HUES48 (cell line): ENCODE data around the gene SMAP1.

Experiments used
- H3K27ac ChIP-seq: one replicate; pipeline ENCODE4 v1.7.0; 2013; ENCODE audit warnings: low read depth, low read length, inconsistent platforms
- H3K27me3 ChIP-seq: 2 replicates; pipeline ENCODE4 v1.6.1; 2013; ENCODE audit warnings: mild to moderate bottlenecking, low read length; ENCODE audit not compliant: control insufficient read depth, insufficient read depth
- H3K36me3 ChIP-seq: 2 replicates; pipeline ENCODE4 v1.6.1; 2013; ENCODE audit warnings: low read length; ENCODE audit not compliant: control insufficient read depth, insufficient read depth
- H3K4me1 ChIP-seq: 2 replicates; pipeline ENCODE4 v1.6.1; 2013; ENCODE audit warnings: mild to moderate bottlenecking, low read length; ENCODE audit not compliant: control insufficient read depth, insufficient read depth
- H3K4me3 ChIP-seq: 2 replicates; pipeline ENCODE4 v1.5.1; 2013; ENCODE audit warnings: mild to moderate bottlenecking, low read depth, low read length
- H3K9ac ChIP-seq: 2 replicates; pipeline ENCODE4 v1.6.1; 2013; ENCODE audit warnings: mild to moderate bottlenecking, low read depth, low read length, moderate library complexity
- H3K9me3 ChIP-seq: 2 replicates; pipeline ENCODE4 v1.6.1; 2013; ENCODE audit warnings: low read length; ENCODE audit not compliant: control insufficient read depth, insufficient read depth

The SMAP1 gene

DNA sequence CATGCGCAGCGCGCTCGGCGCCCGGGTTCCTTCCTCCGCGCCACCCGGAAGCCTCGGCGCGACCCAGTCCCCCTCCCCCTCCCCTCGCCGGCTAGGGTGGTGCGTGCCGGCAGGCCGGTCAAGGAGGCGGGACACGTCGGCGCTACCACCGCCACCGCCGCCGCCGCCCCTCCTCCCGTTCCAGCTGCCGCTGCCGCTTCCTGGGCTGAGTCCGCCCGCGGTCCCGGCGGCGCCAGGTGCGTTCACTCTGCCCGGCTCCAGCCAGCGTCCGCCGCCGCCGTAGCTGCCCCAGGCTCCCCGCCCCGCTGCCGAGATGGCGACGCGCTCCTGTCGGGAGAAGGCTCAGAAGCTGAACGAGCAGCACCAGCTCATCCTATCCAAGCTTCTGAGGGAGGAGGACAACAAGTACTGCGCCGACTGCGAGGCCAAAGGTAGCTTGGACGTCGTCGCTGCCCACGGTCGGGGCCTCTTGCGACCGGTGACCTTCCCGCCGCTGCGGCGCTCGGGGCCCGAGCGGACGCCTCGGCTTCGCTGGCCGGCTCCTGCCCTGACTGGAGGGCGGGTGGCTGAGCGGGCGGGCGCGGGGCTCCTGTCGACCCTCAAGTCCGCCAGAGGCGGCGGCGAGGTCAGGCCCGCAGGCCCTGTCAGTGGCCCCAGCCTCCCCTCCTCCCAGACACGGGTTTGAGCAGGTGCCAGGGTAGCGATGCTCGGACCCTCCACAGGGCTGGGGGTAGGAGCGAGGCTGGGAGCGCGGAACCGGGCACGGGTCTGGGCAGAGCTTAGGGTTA, at the start of gene SMAP1:
SMAP1 (plus strand) TSS at position 173 of the 788 bp plus-strand sequence; CDS start at position 314, 141 bp downstream.
- no peaks in the 10 kb centered on the region for H3K27me3 ChIP-seq
- H3K4me1 ChIP-seq, result peaks cover 21% of the 10 kb centered on the region
- peak within 1 kb of the TSS; percentile 95 for H3K27ac ChIP-seq
- peak within 1 kb of the TSS; percentile 97 for H3K4me3 ChIP-seq
- H3K36me3 ChIP-seq, result no peaks in the 10 kb centered on the region
- peak within 1 kb of the TSS; percentile 91 for H3K9ac ChIP-seq
- H3K9me3 ChIP-seq, result no peaks in the 10 kb centered on the region

DNA sequence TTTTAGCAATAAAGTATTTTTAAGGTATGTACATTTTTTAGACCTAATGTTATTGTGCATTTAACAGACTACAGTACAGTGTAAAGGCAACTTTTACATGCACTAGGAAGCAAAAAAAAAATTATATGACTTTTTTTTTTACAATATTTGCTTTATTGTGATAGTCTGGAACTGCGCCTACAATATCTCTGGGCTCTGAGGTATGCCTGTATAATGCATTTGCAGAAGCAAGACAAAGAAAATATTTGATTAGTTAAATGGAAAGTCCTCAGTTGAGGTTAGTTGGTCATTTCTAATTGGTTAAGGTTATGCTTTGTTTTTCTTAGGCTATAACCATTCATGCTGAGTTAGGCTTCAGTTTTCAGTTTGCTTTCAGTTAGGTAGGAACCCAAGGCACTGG, 46.9 kb upstream of the SMAP1 start:
- H3K27ac ChIP-seq, result no peak overlapping the region
- H3K36me3 ChIP-seq, result no peaks in the 10 kb centered on the region
- no peaks in the 10 kb centered on the region for H3K9me3 ChIP-seq
- H3K4me1 ChIP-seq, result no peaks in the 10 kb centered on the region
- H3K27me3 ChIP-seq, result no peaks in the 10 kb centered on the region
- H3K4me3 ChIP-seq, result no peak overlapping the region
- H3K9ac ChIP-seq, result no peak overlapping the region

DNA sequence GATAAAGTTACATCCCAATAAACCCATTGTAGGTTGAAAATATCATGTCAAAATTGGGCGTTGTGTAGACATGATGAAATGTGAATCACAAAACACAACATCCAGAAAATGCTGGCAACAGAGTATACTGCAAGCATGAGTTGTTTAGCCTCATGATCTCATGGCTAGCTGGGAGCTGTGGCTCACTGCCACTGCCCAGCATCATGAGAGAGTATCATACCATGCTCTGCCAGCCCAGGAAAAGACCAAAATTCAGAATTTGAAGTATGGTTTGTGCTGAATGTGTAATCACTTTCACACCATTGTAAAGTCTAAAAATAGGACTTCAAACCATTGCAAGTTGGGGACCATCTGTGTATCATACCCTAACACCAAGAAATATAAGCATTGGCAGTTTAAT, 45.2 kb upstream of the SMAP1 start:
- Histone ChIP-seq H3K36me3 (no peaks in the 10 kb centered on the region), H3K27me3 (no peaks in the 10 kb centered on the region), H3K27ac (no peak overlapping the region), H3K9ac (no peak overlapping the region), H3K4me1 (no peaks in the 10 kb centered on the region), H3K9me3 (no peaks in the 10 kb centered on the region), H3K4me3 (no peak overlapping the region)

DNA sequence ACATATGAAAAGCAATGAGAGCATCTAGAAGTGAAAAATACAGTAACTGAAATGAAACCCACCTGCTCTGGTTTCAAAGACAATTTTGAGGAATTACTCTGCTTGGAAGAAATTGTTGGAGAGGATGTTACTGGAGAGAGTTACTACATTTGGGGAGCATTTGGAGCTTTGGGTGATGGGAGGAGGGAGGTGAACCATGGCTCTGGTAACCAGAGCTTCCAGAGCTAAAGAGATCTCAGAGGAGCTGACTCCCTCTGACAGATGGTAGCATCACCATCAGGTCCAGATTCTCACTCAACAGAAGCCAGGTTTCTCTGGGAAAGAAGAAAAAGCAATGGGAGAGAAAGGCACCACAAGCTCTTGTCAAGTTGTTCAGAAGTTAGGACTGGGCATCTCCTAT, 42.2 kb upstream of the SMAP1 start:
- no peaks in the 10 kb centered on the region for H3K4me1 ChIP-seq

DNA sequence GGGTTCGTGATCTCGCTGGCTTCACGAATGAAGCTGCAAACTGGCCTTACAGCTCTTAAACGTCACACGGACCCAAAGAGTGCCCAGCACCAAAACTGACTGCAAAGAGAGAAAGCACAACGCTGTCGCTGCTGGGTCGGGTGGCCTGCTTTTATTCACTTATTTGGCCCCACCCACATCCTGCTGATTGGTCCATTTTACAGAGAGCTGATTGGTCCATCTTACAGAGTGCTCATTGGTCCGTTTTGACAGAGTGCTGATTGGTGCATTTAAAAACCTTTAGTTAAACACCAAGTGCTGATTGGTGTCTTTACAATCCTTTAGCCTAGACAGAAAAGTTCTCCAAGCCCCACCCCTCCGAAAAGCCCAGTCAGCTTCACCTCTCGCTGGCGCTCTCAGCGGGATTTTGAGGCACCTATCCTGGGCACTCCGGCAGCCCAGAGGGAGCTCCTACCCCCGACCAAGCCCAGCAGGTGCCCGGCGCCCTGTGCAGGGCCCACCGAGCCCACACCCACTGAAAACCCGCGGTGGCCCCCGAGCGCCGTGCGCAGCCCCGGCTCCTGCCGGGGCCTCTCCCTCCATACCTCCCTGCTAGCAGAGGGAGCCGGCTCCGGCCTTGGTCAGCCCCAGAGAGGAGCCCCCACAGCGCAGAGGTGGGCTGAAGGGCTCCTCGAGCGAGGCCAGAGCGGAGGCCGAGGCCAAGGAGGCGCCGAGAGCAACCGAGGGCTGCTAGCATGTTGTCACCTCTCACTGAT, 40.0 kb upstream of the SMAP1 start:
- Histone ChIP-seq H3K4me3 (no peak overlapping the region), H3K36me3 (no peaks in the 10 kb centered on the region), H3K27ac (no peak overlapping the region), H3K4me1 (no peaks in the 10 kb centered on the region), H3K9ac (no peak overlapping the region), H3K27me3 (no peaks in the 10 kb centered on the region), H3K9me3 (no peaks in the 10 kb centered on the region)

More for the DNA sequence above, 42.2 kb upstream of the SMAP1 start:
- Histone ChIP-seq H3K9ac (no peak overlapping the region), H3K27ac (no peak overlapping the region), H3K4me3 (no peak overlapping the region), H3K36me3 (no peaks in the 10 kb centered on the region), H3K27me3 (no peaks in the 10 kb centered on the region), H3K9me3 (no peaks in the 10 kb centered on the region)

DNA sequence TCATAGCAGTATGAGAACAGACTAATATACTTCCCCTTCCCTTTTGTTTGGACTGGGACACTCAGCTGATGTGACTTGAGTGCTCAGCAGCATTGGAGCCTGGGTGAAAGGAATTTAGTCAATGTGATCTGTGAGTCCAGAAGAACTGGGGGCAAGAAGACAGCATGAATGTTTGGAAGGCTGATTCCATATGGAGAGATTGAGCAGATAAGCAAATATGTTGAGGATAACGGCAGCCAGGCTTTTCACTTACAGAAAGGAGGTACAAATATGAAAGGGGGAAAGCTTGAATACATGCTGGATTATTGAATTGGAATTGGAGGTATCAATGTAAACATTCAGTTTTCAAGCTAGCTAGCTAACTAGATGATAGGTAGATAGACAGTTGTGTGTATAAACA, 37.8 kb upstream of the SMAP1 start:
- no peaks in the 10 kb centered on the region for H3K9me3 ChIP-seq
- H3K9ac ChIP-seq, result no peak overlapping the region
- H3K27me3 ChIP-seq, result no peaks in the 10 kb centered on the region
- H3K4me1 ChIP-seq, result no peaks in the 10 kb centered on the region
- no peaks in the 10 kb centered on the region for H3K36me3 ChIP-seq
- H3K4me3 ChIP-seq, result no peak overlapping the region
- no peak overlapping the region for H3K27ac ChIP-seq

DNA sequence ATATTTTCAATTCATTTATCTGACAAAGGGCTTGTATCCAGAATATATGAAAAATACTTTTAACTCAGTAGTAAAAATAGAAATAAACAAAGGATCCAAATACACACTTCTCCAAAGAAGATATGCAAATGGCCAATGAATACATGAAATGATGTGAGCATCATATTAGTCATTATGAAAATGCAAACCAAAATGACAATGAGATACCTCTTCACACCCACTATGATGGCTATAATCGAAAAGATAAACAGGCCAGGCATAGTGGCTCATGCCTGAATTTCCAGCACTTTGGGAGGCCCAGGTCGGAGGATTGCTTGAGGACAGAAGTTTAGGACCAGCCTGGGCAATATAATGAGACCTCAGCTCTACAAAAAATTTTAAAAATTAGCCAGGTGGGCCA, 33.8 kb upstream of the SMAP1 start:
- H3K9me3 ChIP-seq, result no peaks in the 10 kb centered on the region
- no peaks in the 10 kb centered on the region for H3K27me3 ChIP-seq
- H3K36me3 ChIP-seq, result no peaks in the 10 kb centered on the region
- no peak overlapping the region for H3K4me3 ChIP-seq
- no peak overlapping the region for H3K9ac ChIP-seq
- no peak overlapping the region for H3K27ac ChIP-seq
- no peaks in the 10 kb centered on the region for H3K4me1 ChIP-seq

DNA sequence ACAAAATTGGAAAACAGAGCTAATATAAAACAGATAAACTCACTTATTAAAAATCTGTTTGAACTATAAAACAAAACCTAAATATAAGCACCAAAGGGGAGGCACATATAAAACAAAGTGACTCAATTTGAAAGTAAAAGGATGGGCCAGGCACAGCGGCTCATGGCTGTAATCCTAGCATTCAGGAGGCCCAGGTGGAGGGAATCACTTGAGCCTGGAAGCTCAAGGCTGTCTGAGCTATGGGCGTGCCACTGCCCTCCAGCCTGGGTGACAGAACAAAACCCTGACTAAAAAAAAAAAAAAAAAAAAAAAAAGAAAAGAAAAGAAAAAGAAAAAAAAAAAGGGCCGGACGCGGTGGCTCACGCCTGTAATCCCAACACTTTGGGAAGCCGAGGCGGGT, 31.1 kb upstream of the SMAP1 start:
- H3K27me3 ChIP-seq, result no peaks in the 10 kb centered on the region
- H3K4me3 ChIP-seq, result no peak overlapping the region
- H3K36me3 ChIP-seq, result no peaks in the 10 kb centered on the region
- H3K27ac ChIP-seq, result no peak overlapping the region
- H3K9me3 ChIP-seq, result no peaks in the 10 kb centered on the region
- H3K9ac ChIP-seq, result no peak overlapping the region
- no peaks in the 10 kb centered on the region for H3K4me1 ChIP-seq

DNA sequence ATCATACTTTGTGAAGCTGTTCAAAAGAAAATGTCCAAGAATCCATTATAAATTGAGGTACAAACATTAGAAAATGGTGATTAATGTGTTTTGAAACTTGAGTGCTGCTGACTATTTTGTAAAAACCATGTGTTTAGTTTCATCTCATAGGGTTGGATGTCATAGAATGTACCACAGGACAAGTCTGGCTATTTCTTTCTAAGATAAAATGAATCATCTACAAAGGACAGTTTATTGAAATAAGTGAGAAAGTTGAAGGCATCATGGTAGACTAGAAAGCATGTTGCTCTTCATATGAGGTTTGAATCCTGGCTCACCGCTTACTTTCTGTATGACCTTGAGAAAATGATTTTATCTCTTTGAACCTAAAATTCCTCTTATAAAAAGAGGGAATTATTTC, 29.2 kb upstream of the SMAP1 start:
- H3K27ac ChIP-seq, result no peak overlapping the region
- no peaks in the 10 kb centered on the region for H3K27me3 ChIP-seq
- H3K4me3 ChIP-seq, result no peak overlapping the region
- H3K36me3 ChIP-seq, result no peaks in the 10 kb centered on the region
- no peaks in the 10 kb centered on the region for H3K4me1 ChIP-seq
- no peak overlapping the region for H3K9ac ChIP-seq
- H3K9me3 ChIP-seq, result no peaks in the 10 kb centered on the region

DNA sequence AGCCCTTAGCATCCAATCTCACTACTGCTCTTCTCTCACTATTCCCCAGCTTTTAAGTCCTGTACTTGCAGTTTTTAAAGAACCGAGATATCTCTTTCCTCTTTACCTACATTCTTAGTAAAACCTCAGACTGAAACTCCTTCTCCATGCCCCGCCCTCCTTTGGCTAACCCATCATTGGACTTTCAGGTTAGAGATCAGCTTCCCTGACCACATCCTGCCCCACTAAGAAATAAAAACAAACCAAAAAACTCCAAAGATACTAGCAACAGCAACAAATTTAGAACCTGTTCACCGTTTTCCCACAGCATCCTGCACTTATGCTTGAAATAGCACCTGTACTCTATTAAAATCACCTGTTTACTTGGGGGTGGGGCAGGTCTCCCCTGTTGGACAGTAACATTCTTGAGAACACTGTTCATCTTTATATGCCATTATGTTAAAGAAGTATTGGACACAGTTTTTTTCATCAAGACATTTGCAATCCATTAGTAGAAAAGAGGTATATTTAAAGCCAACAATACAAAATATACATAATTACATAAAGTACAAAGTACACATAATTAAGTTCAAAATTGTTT, 16.3 kb upstream of the SMAP1 start:
- no peaks in the 10 kb centered on the region for H3K36me3 ChIP-seq
- no peak overlapping the region for H3K9ac ChIP-seq
- no peak overlapping the region for H3K4me3 ChIP-seq
- H3K27me3 ChIP-seq, result no peaks in the 10 kb centered on the region
- no peak overlapping the region for H3K27ac ChIP-seq
- H3K4me1 ChIP-seq, result no peaks in the 10 kb centered on the region
- H3K9me3 ChIP-seq, result no peaks in the 10 kb centered on the region

DNA sequence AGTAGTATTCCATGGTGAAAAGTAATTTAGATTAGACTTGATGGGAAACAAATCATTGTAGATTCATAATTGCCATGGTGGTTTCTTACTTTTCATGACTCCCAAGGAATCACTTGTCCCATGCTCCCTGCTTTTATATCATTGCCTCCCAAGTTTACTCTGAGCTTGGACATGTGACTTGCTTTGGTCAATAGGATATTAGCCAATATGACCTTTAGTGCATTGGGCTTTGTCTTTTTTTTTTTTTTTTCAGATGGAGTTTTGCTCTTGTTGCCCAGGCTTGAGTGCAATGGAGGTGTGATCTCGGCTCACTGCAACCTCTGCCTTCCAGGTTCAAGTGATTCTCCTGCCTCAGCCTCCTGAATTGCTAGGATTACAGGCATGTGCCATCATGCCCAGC, 15.5 kb upstream of the SMAP1 start:
- H3K36me3 ChIP-seq, result no peaks in the 10 kb centered on the region
- no peaks in the 10 kb centered on the region for H3K27me3 ChIP-seq
- H3K9me3 ChIP-seq, result no peaks in the 10 kb centered on the region
- no peaks in the 10 kb centered on the region for H3K4me1 ChIP-seq
- H3K4me3 ChIP-seq, result no peak overlapping the region
- H3K9ac ChIP-seq, result no peak overlapping the region
- no peak overlapping the region for H3K27ac ChIP-seq
